Measurements from ENCODE around the gene GTPBP3. TPM values are rescaled to one million over a fixed set of nuclear protein-coding genes. Genes with fewer than 3 reads are reported as not detected.

GTPBP3 gene
- total RNA-seq, 4 donors from 2014 or later = 15.9 to 59.4 (median 28.8) TPM

GRCh38 chr19:17365361-17365760, 28.0 kb downstream of the GTPBP3 start:
- Histone ChIP-seq H3K9me3 (no peaks in the 10 kb centered on the region), H3K36me3 (no peaks in the 10 kb centered on the region), H3K27me3 (no peaks in the 10 kb centered on the region), H3K4me1 (no peaks in the 10 kb centered on the region), H3K4me3 (no peak overlapping the region), H3K27ac (no peak overlapping the region)
- 91 to 95% methylated on average over 22 of the region's 22 CpGs for WGBS, 2 donors
- no peak for DNase-seq (ENCODE audit: low spot score in 2 of 2)
- TF ChIP-seq EP300 (IDR thresholded peaks at IDR 0.05) (no peak), POLR2A (IDR thresholded peaks at IDR 0.05) (no peak)
- TF ChIP-seq, protein P1, sequence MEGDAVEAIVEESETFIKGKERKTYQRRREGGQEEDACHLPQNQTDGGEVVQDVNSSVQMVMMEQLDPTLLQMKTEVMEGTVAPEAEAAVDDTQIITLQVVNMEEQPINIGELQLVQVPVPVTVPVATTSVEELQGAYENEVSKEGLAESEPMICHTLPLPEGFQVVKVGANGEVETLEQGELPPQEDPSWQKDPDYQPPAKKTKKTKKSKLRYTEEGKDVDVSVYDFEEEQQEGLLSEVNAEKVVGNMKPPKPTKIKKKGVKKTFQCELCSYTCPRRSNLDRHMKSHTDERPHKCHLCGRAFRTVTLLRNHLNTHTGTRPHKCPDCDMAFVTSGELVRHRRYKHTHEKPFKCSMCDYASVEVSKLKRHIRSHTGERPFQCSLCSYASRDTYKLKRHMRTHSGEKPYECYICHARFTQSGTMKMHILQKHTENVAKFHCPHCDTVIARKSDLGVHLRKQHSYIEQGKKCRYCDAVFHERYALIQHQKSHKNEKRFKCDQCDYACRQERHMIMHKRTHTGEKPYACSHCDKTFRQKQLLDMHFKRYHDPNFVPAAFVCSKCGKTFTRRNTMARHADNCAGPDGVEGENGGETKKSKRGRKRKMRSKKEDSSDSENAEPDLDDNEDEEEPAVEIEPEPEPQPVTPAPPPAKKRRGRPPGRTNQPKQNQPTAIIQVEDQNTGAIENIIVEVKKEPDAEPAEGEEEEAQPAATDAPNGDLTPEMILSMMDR (IDR thresholded peaks at IDR 0.05) = no peak

DNA sequence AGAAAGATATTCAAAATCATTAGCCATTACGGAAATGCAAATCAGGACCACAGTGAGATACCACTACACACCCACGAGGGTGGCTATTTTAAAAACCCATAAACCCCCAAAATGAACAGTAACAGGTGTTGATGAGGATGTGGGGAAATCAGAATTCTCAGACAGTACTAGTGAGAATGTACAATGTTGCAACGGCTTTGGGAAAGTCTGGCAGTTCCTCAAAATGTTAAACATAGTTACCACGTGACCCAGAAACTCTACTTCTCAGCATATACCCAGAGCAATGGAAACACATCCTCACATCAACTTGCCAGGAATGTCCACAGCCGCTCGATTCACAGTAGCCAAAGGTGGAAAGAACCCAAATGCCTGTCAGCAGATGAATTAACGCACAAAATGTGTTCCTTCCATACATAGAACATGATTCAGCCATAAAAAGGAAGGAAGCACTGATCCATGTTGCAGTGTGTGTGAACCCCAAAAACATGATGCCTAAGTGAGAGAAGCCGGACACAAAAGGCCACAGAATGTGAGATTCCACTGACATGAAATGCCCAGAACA, 32.8 kb downstream of the GTPBP3 start:
- no peaks in the 10 kb centered on the region for H3K9me3 ChIP-seq
- H3K27me3 ChIP-seq = peaks cover 0 to 6% of the 10 kb centered on the region in 2 donors
- DNase-seq (ENCODE audit: low spot score in 2 of 2) = peak in 1 of 2 donors; percentile 28
- H3K27ac ChIP-seq = no peak overlapping the region
- H3K36me3 ChIP-seq = no peaks in the 10 kb centered on the region
- WGBS, 2 donors = 43 to 51% methylated on average over 8 of the region's 8 CpGs
- TF ChIP-seq, protein P1 (IDR thresholded peaks at IDR 0.05) = no peak
- no peak for TF ChIP-seq POLR2A (IDR thresholded peaks at IDR 0.05)
- peak in 1 of 2 donors; percentile 63 for TF ChIP-seq EP300 (IDR thresholded peaks at IDR 0.05)
- H3K4me1 ChIP-seq = no peaks in the 10 kb centered on the region
- H3K4me3 ChIP-seq = no peak overlapping the region

GRCh38 chr19:17376935-17377600, 39.7 kb downstream of the GTPBP3 start, which contains the start of gene PLVAP:
PLVAP (minus strand) TSS chr19:17377342; CDS start chr19:17377288, 54 bp downstream.
- no peak for DNase-seq (ENCODE audit: low spot score in 2 of 2)
- WGBS, 2 donors = 56 to 57% methylated on average over 34 to 39 of the region's 39 CpGs
- H3K36me3 ChIP-seq = no peaks in the 10 kb centered on the region
- H3K4me3 ChIP-seq = peak within 1 kb of the TSS in 1 of 4 donors; percentile 34
- H3K4me1 ChIP-seq = peaks cover 0 to 4% (median 0%) of the 10 kb centered on the region in 4 donors
- H3K27me3 ChIP-seq = peaks cover 0 to 17% of the 10 kb centered on the region in 2 donors
- no peaks in the 10 kb centered on the region for H3K9me3 ChIP-seq
- no peak within 1 kb of the TSS for H3K27ac ChIP-seq
- TF ChIP-seq POLR2A (IDR thresholded peaks at IDR 0.05) = no peak
- TF ChIP-seq, protein P1 (IDR thresholded peaks at IDR 0.05) = peak in 1 of 5 experiments; percentile 21
- TF ChIP-seq EP300 (IDR thresholded peaks at IDR 0.05) = peak in 1 of 2 donors; percentile 44

- no peak overlapping the region for H3K4me3 ChIP-seq
- TF ChIP-seq, protein P1 (IDR thresholded peaks at IDR 0.05) = no peak
- TF ChIP-seq EP300 (IDR thresholded peaks at IDR 0.05) (no peak), POLR2A (IDR thresholded peaks at IDR 0.05) (no peak)
- 66 to 68% methylated on average over 12 to 13 of the region's 13 CpGs for WGBS, 2 donors
- H3K27ac ChIP-seq = no peak overlapping the region
- peaks cover 0 to 14% of the 10 kb centered on the region in 2 donors for H3K27me3 ChIP-seq
- H3K36me3 ChIP-seq = no peaks in the 10 kb centered on the region
- peaks cover 0 to 10% (median 0%) of the 10 kb centered on the region in 4 donors for H3K4me1 ChIP-seq
- H3K9me3 ChIP-seq = no peaks in the 10 kb centered on the region
- DNase-seq (ENCODE audit: low spot score in 2 of 2) = no peak
Measured at GRCh38 chr19:17378271-17378670, 40.9 kb downstream of the GTPBP3 start.

GRCh38 chr19:17379221-17379631, 41.9 kb downstream of the GTPBP3 start:
- Histone ChIP-seq H3K4me1 (peaks cover 0 to 12% (median 0%) of the 10 kb centered on the region in 4 donors), H3K27ac (no peak overlapping the region), H3K36me3 (no peaks in the 10 kb centered on the region), H3K9me3 (no peaks in the 10 kb centered on the region), H3K27me3 (peaks cover 0 to 10% of the 10 kb centered on the region in 2 donors), H3K4me3 (no peak overlapping the region)
- 23 to 24% methylated on average over 13 to 14 of the region's 14 CpGs for WGBS, 2 donors
- no peak for TF ChIP-seq POLR2A (IDR thresholded peaks at IDR 0.05)
- TF ChIP-seq EP300 (IDR thresholded peaks at IDR 0.05) = no peak
- TF ChIP-seq, protein P1 (IDR thresholded peaks at IDR 0.05) = no peak
- no peak for DNase-seq (ENCODE audit: low spot score in 2 of 2)

All from tibial nerve (tissue), 4 donors.